Kasumi-1 (cell line): ENCODE data around the gene RPS27L.

Experiments used
- DNase-seq, 2 experiments: peaks; one replicate each; lab custom pipeline; 2025; lab: John Stamatoyannopoulos, UW

Gene RPS27L

GRCh38 chr15:63157118-63157843, at the start of gene RPS27L:
TSS of gene RPS27L (minus strand) at chr15:63157477. CDS start at chr15:63157405, 72 bp downstream.
- peak; percentile 93 to 94 for DNase-seq

- DNase-seq = no peak
These were observed 48.8 kb upstream of the RPS27L start for GRCh38 chr15:63206079-63206478.

- peak; percentile 10 to 38 for DNase-seq
These were observed 46.3 kb upstream of the RPS27L start for GRCh38 chr15:63203451-63204090.

GRCh38 chr15:63202861-63203260, 45.6 kb upstream of the RPS27L start:
- DNase-seq = no peak

- DNase-seq = no peak
These were observed 43.4 kb upstream of the RPS27L start for GRCh38 chr15:63200464-63201249.

GRCh38 chr15:63198371-63199250, 41.3 kb upstream of the RPS27L start:
- DNase-seq = no peak

GRCh38 chr15:63197626-63198025, 40.3 kb upstream of the RPS27L start:
- DNase-seq = no peak

GRCh38 chr15:63196842-63197241, 39.6 kb upstream of the RPS27L start:
- no peak for DNase-seq

- DNase-seq = peak; percentile 14 to 22
These were observed 38.3 kb upstream of the RPS27L start for GRCh38 chr15:63195569-63196015.

GRCh38 chr15:63194880-63195568, 37.7 kb upstream of the RPS27L start:
- DNase-seq = no peak

- DNase-seq = no peak
These were observed 37.0 kb upstream of the RPS27L start for GRCh38 chr15:63194302-63194701.

GRCh38 chr15:63192619-63193206, 35.4 kb upstream of the RPS27L start:
- DNase-seq = no peak

- DNase-seq = peak; percentile 46 to 48
These were observed 34.8 kb upstream of the RPS27L start for GRCh38 chr15:63191895-63192618.

GRCh38 chr15:63190769-63191649, 33.7 kb upstream of the RPS27L start:
- DNase-seq = peak in 1 of 2 experiments; percentile 12

- peak; percentile 58 to 60 for DNase-seq
These were observed 32.9 kb upstream of the RPS27L start for GRCh38 chr15:63189941-63190768.

- peak; percentile 84 to 89 for DNase-seq
These were observed 31.9 kb upstream of the RPS27L start, which contains the start of gene RAB8B for GRCh38 chr15:63188926-63189871. TSS of gene RAB8B (plus strand) at chr15:63189606. CDS start at chr15:63189625, 19 bp downstream.
